Loucy (cell line): ENCODE data around the gene CYP24A1.
A peak's percentile ranks its signal among the peaks of the same experiment; 100 is the strongest.

Source experiments
- H2AFZ ChIP-seq: fragments of 200-600 bp; sonication (generic); 2 replicates; pipeline ENCODE4 v1.6.0; 2016; ENCODE audit warnings: antibody characterized with exemption, mild to moderate bottlenecking, low read length, moderate library complexity
- H3F3A ChIP-seq: fragments of 200-600 bp; 2 replicates; pipeline ENCODE4 v1.6.0; 2016; ENCODE audit warnings: antibody characterized with exemption, low read depth, mild to moderate bottlenecking
- H3K27me3 ChIP-seq: fragments of 200-600 bp; sonication (generic); 2 replicates; pipeline ENCODE4 v1.6.1; 2014; ENCODE audit warnings: low read length, mild to moderate bottlenecking; ENCODE audit not compliant: insufficient read depth, poor library complexity, severe bottlenecking
- H3K36me3 ChIP-seq: fragments of 200-600 bp; sonication (generic); 2 replicates; pipeline ENCODE4 v1.6.1; 2016; ENCODE audit warnings: low read length; ENCODE audit not compliant: insufficient read depth
- H3K4me1 ChIP-seq: fragments of 200-600 bp; sonication (generic); 2 replicates; pipeline ENCODE4 v1.5.1; 2014; ENCODE audit warnings: low read length, mild to moderate bottlenecking; ENCODE audit not compliant: insufficient read depth, poor library complexity, severe bottlenecking
- H3K4me2 ChIP-seq: fragments of 200-600 bp; sonication (generic); 2 replicates; pipeline ENCODE4 v1.6.0; 2014; ENCODE audit warnings: antibody characterized with exemption, low read length, low read depth, mild to moderate bottlenecking; ENCODE audit not compliant: poor library complexity, severe bottlenecking
- H3K4me3 ChIP-seq: fragments of 200-600 bp; sonication (generic); 2 replicates; pipeline ENCODE4 v1.5.1; 2014; ENCODE audit warnings: low read length, mild to moderate bottlenecking, mixed read lengths; ENCODE audit not compliant: poor library complexity, severe bottlenecking
- H3K79me2 ChIP-seq: fragments of 200-600 bp; sonication (generic); 2 replicates; pipeline ENCODE4 v1.6.1; 2014; ENCODE audit warnings: low read length; ENCODE audit not compliant: insufficient read depth
- H3K9ac ChIP-seq: fragments of 200-600 bp; sonication (generic); 2 replicates; pipeline ENCODE4 v1.6.0; 2014; ENCODE audit warnings: mild to moderate bottlenecking, low read depth, low read length, moderate library complexity; ENCODE audit not compliant: poor library complexity, severe bottlenecking
- H3K9me2 ChIP-seq: fragments of 200-600 bp; sonication (generic); replicated peaks from 2 replicates; pipeline ENCODE4 v1.6.1; 2016; ENCODE audit warnings: low read depth, low read length, mixed read lengths
- H3K9me3 ChIP-seq: fragments of 200-600 bp; sonication (generic); 2 replicates; pipeline ENCODE4 v1.6.1; 2014; ENCODE audit warnings: mild to moderate bottlenecking, antibody characterized with exemption, low read length, low read depth; ENCODE audit not compliant: insufficient read depth
- H4K20me1 ChIP-seq: fragments of 200-600 bp; sonication (generic); 2 replicates; pipeline ENCODE4 v1.6.0; 2014; ENCODE audit warnings: antibody characterized with exemption, low read length, mild to moderate bottlenecking; ENCODE audit not compliant: insufficient read depth, poor library complexity, severe bottlenecking
- CTCF ChIP-seq: fragments of 200-600 bp; sonication (generic); conservative IDR thresholded peaks from 2 replicates; pipeline ENCODE4 v1.5.1; 2014; ENCODE audit warnings: mild to moderate bottlenecking, antibody characterized with exemption, low read length
- EZH2phosphoT487 ChIP-seq: fragments of 200-600 bp; IDR thresholded peaks from 2 replicates; pipeline ENCODE4 v1.6.1; 2018; ENCODE audit warnings: antibody characterized with exemption, mild to moderate bottlenecking, moderate library complexity, borderline replicate concordance

Gene CYP24A1

GRCh38 chr20:54110041-54110440 lies 63.7 kb downstream of the CYP24A1 start:
- Histone ChIP-seq H2AFZ (no peak overlapping the region), H3K4me1 (no peaks in the 10 kb centered on the region)

GRCh38 chr20:54108817-54109216 lies 65.0 kb downstream of the CYP24A1 start:
- Histone ChIP-seq H3K4me2 (no peak overlapping the region), H3K4me1 (no peaks in the 10 kb centered on the region), H4K20me1 (no peaks in the 10 kb centered on the region), H3F3A (no peaks in the 10 kb centered on the region), H3K4me3 (no peak overlapping the region), H3K9ac (no peak overlapping the region), H3K9me3 (no peaks in the 10 kb centered on the region), H3K27me3 (no peaks in the 10 kb centered on the region), H3K36me3 (no peaks in the 10 kb centered on the region), H3K79me2 (no peaks in the 10 kb centered on the region), H2AFZ (no peak overlapping the region), H3K9me2 (no peaks in the 10 kb centered on the region)
- TF ChIP-seq CTCF (no peak), EZH2phosphoT487 (no peak)

More at GRCh38 chr20:54110041-54110440, 63.7 kb downstream of the CYP24A1 start:
- Histone ChIP-seq H3K79me2 (no peaks in the 10 kb centered on the region), H3K4me2 (no peak overlapping the region), H3K9me2 (no peaks in the 10 kb centered on the region), H4K20me1 (no peaks in the 10 kb centered on the region), H3F3A (no peaks in the 10 kb centered on the region), H3K9me3 (no peaks in the 10 kb centered on the region), H3K4me3 (no peak overlapping the region), H3K9ac (no peak overlapping the region), H3K36me3 (no peaks in the 10 kb centered on the region), H3K27me3 (no peaks in the 10 kb centered on the region)
- TF ChIP-seq EZH2phosphoT487 (no peak), CTCF (no peak)

GRCh38 chr20:54108326-54108642 lies 65.5 kb downstream of the CYP24A1 start:
- Histone ChIP-seq H3K4me2 (no peak overlapping the region), H3K36me3 (no peaks in the 10 kb centered on the region), H3K4me3 (no peak overlapping the region), H3K9ac (no peak overlapping the region), H3K9me3 (no peaks in the 10 kb centered on the region), H3K4me1 (no peaks in the 10 kb centered on the region), H3K79me2 (no peaks in the 10 kb centered on the region), H4K20me1 (no peaks in the 10 kb centered on the region), H3K9me2 (no peaks in the 10 kb centered on the region), H3K27me3 (no peaks in the 10 kb centered on the region), H3F3A (no peaks in the 10 kb centered on the region), H2AFZ (0 out of 2 replicates have a peak overlapping the region, but pooled peaks have one; percentile 10)
- TF ChIP-seq EZH2phosphoT487 (no peak), CTCF (no peak)
